ENCODE data around the gene ZC3H12A.

Gene ZC3H12A

DNA sequence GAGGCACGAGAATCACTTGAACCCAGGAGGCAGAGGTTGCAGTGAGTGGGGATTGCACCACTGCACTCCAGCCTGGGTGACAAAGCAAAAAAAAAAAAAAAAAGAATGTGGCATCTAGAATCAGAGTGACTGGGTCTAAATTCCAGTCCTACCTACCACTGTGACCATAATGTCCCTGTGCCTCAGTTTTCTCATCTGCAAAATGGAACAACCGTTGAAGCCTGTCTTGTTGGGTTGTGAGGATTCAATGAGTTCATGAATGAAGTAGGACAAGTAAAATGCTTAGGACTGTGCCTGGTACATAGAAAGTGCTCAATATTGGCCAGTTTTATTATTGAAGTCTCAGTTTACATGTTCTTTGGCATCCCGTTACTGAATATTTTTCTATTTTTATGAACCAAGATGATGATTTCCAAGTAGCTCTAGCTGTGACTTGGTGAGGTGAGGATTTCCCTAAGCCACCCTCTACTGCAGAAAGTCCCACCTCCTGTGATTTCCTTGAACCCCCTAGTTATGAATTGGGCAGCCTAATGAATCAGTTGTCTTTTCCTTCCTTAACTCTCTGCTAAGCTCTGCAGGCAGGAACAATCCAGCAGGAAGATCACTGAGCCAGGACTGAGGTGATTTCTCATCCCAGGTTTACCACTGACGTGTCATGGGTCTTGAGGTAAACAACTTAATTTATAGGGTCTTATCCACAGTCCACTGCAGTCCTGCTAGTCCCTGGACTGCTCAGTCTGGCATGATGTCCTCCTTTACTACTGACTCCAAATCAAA, 59.1 kb downstream of the ZC3H12A start:
- Histone ChIP-seq H4K8ac (ENCODE audit: low read depth, low read length) (no peak overlapping the region), H4K5ac (ENCODE audit: low read length) (no peak overlapping the region), H3K27me3 (ENCODE audit: insufficient read depth, low read length, poor library complexity) (no peaks in the 10 kb centered on the region), H3K23ac (ENCODE audit: low read length) (no peak overlapping the region), H3K4me3 (ENCODE audit: low read length) (no peak overlapping the region), H3K18ac (ENCODE audit: low read length) (no peak overlapping the region), H2BK120ac (ENCODE audit: low read depth, low read length) (no peak overlapping the region), H3K4ac (ENCODE audit: low read depth, low read length) (no peak overlapping the region), H3K4me2 (ENCODE audit: low read length) (no peak overlapping the region), H3K27ac (ENCODE audit: low read depth, low read length) (no peak overlapping the region), H3K9ac (ENCODE audit: low read length) (no peak overlapping the region), H3K79me2 (ENCODE audit: control insufficient read depth, insufficient read depth, low read length) (no peaks in the 10 kb centered on the region), H3K4me1 (ENCODE audit: control insufficient read depth, low read depth, low read length) (no peaks in the 10 kb centered on the region), H3K79me1 (ENCODE audit: low read length) (no peaks in the 10 kb centered on the region), H2AK5ac (ENCODE audit: low read length) (no peak overlapping the region), H3K36me3 (ENCODE audit: control insufficient read depth, insufficient read depth, low read length) (peaks cover 6% of the 10 kb centered on the region), H2BK15ac (replicated peaks; ENCODE audit: low read depth) (no peak overlapping the region), H3K56ac (ENCODE audit: low read length) (no peak overlapping the region), H2BK5ac (ENCODE audit: low read length) (no peak overlapping the region)
- DNase-seq: no peak
- WGBS (ENCODE audit: extremely low coverage, insufficient coverage, low lambda C conversion rate): no CpG with 5 or more reads among the region's 4 CpGs

Small RNA genes within 50 kb of the gene (small RNA-seq; reads per million reads assigned to genes)
- gene MIR5581 (ENCODE audit: insufficient read depth): 3.8 reads per million, percentile 58 among the genes with 10 or more reads in this experiment
